Transverse colon (tissue), 4 donors: ENCODE data around the gene CMTM4. TPM values are rescaled to one million over a fixed set of nuclear protein-coding genes. Genes with fewer than 3 reads are reported as not detected.

Experiments
- DNase-seq: peaks from one replicate; pipeline ENCODE4 v3.0.0-alpha.2; 2019
- H3K27ac ChIP-seq, 4 donors: fragments of 200-600 bp; sonication (generic); 2 replicates each; pipeline ENCODE4 v1.5.1; 2016 to 2018; ENCODE audit warnings: inconsistent platforms in 4 of 4
- H3K27me3 ChIP-seq: fragments of 200-600 bp; sonication (generic); 2 replicates; pipeline ENCODE4 v1.5.1; 2017; ENCODE audit warnings: inconsistent platforms
- H3K36me3 ChIP-seq, 4 donors: fragments of 200-600 bp; sonication (generic); 2 replicates each; pipeline ENCODE4 v1.5.1; 2017 to 2019; ENCODE audit warnings: inconsistent platforms in 4 of 4
- H3K4me1 ChIP-seq, 4 donors: fragments of 200-600 bp; sonication (generic); 2 replicates each; pipeline ENCODE4 v1.5.1; 2017 to 2020; ENCODE audit warnings: inconsistent platforms in 4 of 4
- H3K4me3 ChIP-seq, 4 donors: fragments of 200-600 bp; sonication (generic); 1 replicate in 1 of 4; 2 replicates in 3 of 4; pipeline versions ENCODE4 v1.5.1 to v1.6.1; 2017 to 2019; ENCODE audit warnings: inconsistent platforms in 4 of 4
- H3K9me3 ChIP-seq, 2 donors: fragments of 200-600 bp; sonication (generic); 2 replicates each; pipeline ENCODE4 v1.5.1; 2017 to 2019; ENCODE audit warnings: inconsistent platforms in 2 of 2
- CTCF ChIP-seq, 5 experiments: fragments of 200-600 bp in 3 of 5; fragments of 450-650 bp in 2 of 5; sonication (generic) in 3 of 5; IDR thresholded peaks; 1 replicate in 2 of 5; 2 replicates in 3 of 5; pipeline ENCODE4 v1.5.1; 2016 to 2017; ENCODE audit warnings: antibody characterized with exemption in 5 of 5, inconsistent platforms in 3 of 5, mild to moderate bottlenecking in 2 of 5, moderate library complexity in 1 of 5
- EP300 ChIP-seq: sonication (generic); formaldehyde crosslinking; IDR thresholded peaks from one replicate; pipeline ENCODE4 v1.6.1; 2017; ENCODE audit warnings: antibody characterized with exemption, low read depth
- POLR2A ChIP-seq: fragments of 450-650 bp; IDR thresholded peaks from one replicate; pipeline ENCODE4 v1.6.1; 2016; ENCODE audit warnings: antibody characterized with exemption, mild to moderate bottlenecking, moderate library complexity
- POLR2AphosphoS5 ChIP-seq, 3 donors: sonication (generic); formaldehyde crosslinking; IDR thresholded peaks; one replicate each; pipeline ENCODE4 v1.6.1; 2016; ENCODE audit warnings: antibody characterized with exemption in 3 of 3
- WGBS, 2 donors: methylation state at CpG; one replicate each; pipeline ENCODE4 v1.1.5; 2018; ENCODE audit warnings: low coverage in 1 of 2; 5-methylcytosine and 5-hydroxymethylcytosine counted together
- in situ Hi-C, 4 donors: fragments of 200-750 bp; cut with MboI; loops; one replicate each; pipeline versions ENCODE4 v1.15.0 to v1.15.1; 2017; ENCODE audit warnings: low sequenced_read_pairs in 3 of 4, low pct_ligation_motif_present in 1 of 4, low pct_unique_long_range_greater_than_20kb in 1 of 4
- intact Hi-C: fragments of 100-400 bp; cut with DNase I; formaldehyde crosslinking; loops from one replicate; pipeline ENCODE4 v1.15.1; 2023; ENCODE audit warnings: low total_unique reads
- total RNA-seq, 4 donors: library from RNA; depleted of rRNA; stranded (reverse); fragments of >200 nt; gene quantifications; one replicate each; pipeline ENCODE4 v1.1.0, GENCODE V29; 2016

CMTM4 gene
- total RNA-seq, 4 donors from 2014 or later, result 77.0 to 167 (median 163) TPM

GRCh38 chr16:66588981-66589713, 107.4 kb downstream of the CMTM4 start:
- Histone ChIP-seq H3K4me1 (no peaks in the 10 kb centered on the region), H3K27ac (no peak overlapping the region), H3K36me3 (no peaks in the 10 kb centered on the region), H3K9me3 (no peaks in the 10 kb centered on the region), H3K27me3 (no peaks in the 10 kb centered on the region), H3K4me3 (no peak overlapping the region)
- WGBS, 2 donors, result 90% methylated on average over 8 of the region's 8 CpGs; no CpG with 5 or more reads in 1 of the 2 donors
- intact Hi-C loops, result no loop called here
- TF ChIP-seq CTCF (IDR thresholded peaks at IDR 0.05), result peak; percentile 35 to 56 (median 45)
- TF ChIP-seq POLR2A, result no peak
- TF ChIP-seq EP300, result no peak
- TF ChIP-seq POLR2AphosphoS5 (IDR thresholded peaks at IDR 0.05), result no peak
- DNase-seq, result peak; percentile 56
- in situ Hi-C loops, result loop anchor here (10.0 to 25.0 kb wide), 4 partner anchors 102 to 184 kb away; no protein-coding TSS in a partner anchor

GRCh38 chr16:66587881-66588600, 108.5 kb downstream of the CMTM4 start:
- Histone ChIP-seq H3K4me1 (no peaks in the 10 kb centered on the region), H3K27ac (no peak overlapping the region), H3K4me3 (no peak overlapping the region), H3K36me3 (no peaks in the 10 kb centered on the region), H3K9me3 (no peaks in the 10 kb centered on the region), H3K27me3 (no peaks in the 10 kb centered on the region)
- in situ Hi-C loops, result loop anchor here (10.0 to 25.0 kb wide), 4 partner anchors 101 to 183 kb away; no protein-coding TSS in a partner anchor
- no peak for DNase-seq
- WGBS, 2 donors, result 72 to 100% methylated on average over 2 to 7 of the region's 7 CpGs
- intact Hi-C loops, result no loop called here
- TF ChIP-seq EP300, result no peak
- TF ChIP-seq POLR2AphosphoS5 (IDR thresholded peaks at IDR 0.05), result no peak
- no peak for TF ChIP-seq CTCF (IDR thresholded peaks at IDR 0.05)
- TF ChIP-seq POLR2A, result no peak

GRCh38 chr16:66585481-66586239, 110.9 kb downstream of the CMTM4 start:
- TF ChIP-seq CTCF (IDR thresholded peaks at IDR 0.05) (no peak), POLR2A (no peak), EP300 (no peak), POLR2AphosphoS5 (IDR thresholded peaks at IDR 0.05) (no peak)
- no peak overlapping the region for H3K4me3 ChIP-seq
- in situ Hi-C loops, result loop anchor here (10.0 to 25.0 kb wide), 4 partner anchors 98 to 181 kb away; no protein-coding TSS in a partner anchor
- no peaks in the 10 kb centered on the region for H3K9me3 ChIP-seq
- intact Hi-C loops, result no loop called here
- H3K27ac ChIP-seq, result no peak overlapping the region
- WGBS, 2 donors, result 62 to 81% methylated on average over 7 to 10 of the region's 10 CpGs
- peaks cover 0 to 3% (median 0%) of the 10 kb centered on the region in 4 donors for H3K4me1 ChIP-seq
- no peaks in the 10 kb centered on the region for H3K36me3 ChIP-seq
- DNase-seq, result no peak
- no peaks in the 10 kb centered on the region for H3K27me3 ChIP-seq
